CD4-positive, alpha-beta T cell (primary cell): ENCODE measurements around the gene RRP1. TPM values are rescaled to one million over a fixed set of nuclear protein-coding genes. Genes with fewer than 3 reads are reported as not detected.

ENCODE experiments used
- ATAC-seq: fragments of 200-7000 bp; cut with Tn5 transposase; one replicate; pipeline ENCODE4 v1.10.0; 2022; ENCODE audit warnings: mild to moderate bottlenecking; ENCODE audit not compliant: poor library complexity
- CTCF ChIA-PET: fragments of 350-600 bp; sonication (Branson Sonifier 250); formaldehyde crosslinking; loops from one replicate; lab custom pipeline; 2021; ENCODE audit warnings: antibody characterized with exemption, inconsistent platforms; lab: Charles Lee
- POLR2A ChIA-PET: fragments of 350-600 bp; sonication (Branson Sonifier 250); formaldehyde crosslinking; loops from one replicate; lab custom pipeline; 2021; ENCODE audit warnings: antibody characterized with exemption, inconsistent platforms; lab: Charles Lee
- DNase-seq, 14 experiments: peaks; one replicate each; pipeline ENCODE4 v3.0.0-alpha.2; 2013 to 2020; ENCODE audit warnings: mixed read lengths in 2 of 14
- H3K27ac ChIP-seq, 2 donors: one replicate each; pipeline versions ENCODE4 v1.5.1 to v1.7.0; 2013; ENCODE audit warnings: low read length in 2 of 2, low read depth in 1 of 2, mild to moderate bottlenecking in 1 of 2
- H3K27me3 ChIP-seq, 2 experiments: 1 replicate in 1 of 2; 2 replicates in 1 of 2; pipeline versions ENCODE4 v1.6.1 to v1.7.0; 2013; ENCODE audit warnings: low read length in 2 of 2, control low read depth in 1 of 2, mild to moderate bottlenecking in 1 of 2, moderate library complexity in 1 of 2; ENCODE audit not compliant: insufficient read depth in 2 of 2, control insufficient read depth in 1 of 2
- H3K36me3 ChIP-seq: one replicate; pipeline ENCODE4 v1.6.1; 2013; ENCODE audit warnings: low read length, control low read depth; ENCODE audit not compliant: insufficient read depth
- H3K4me1 ChIP-seq: one replicate; pipeline ENCODE4 v1.6.1; 2013; ENCODE audit warnings: low read length, control low read depth; ENCODE audit not compliant: insufficient read depth
- H3K4me3 ChIP-seq: one replicate; pipeline ENCODE4 v1.5.1; 2013; ENCODE audit warnings: mild to moderate bottlenecking, low read length, moderate library complexity
- H3K9me3 ChIP-seq, 2 experiments: 1 replicate in 1 of 2; 2 replicates in 1 of 2; pipeline versions ENCODE4 v1.6.1 to v1.7.0; 2013; ENCODE audit warnings: low read length in 2 of 2, mild to moderate bottlenecking in 2 of 2, control low read depth in 1 of 2, moderate library complexity in 1 of 2; ENCODE audit not compliant: control insufficient read depth in 1 of 2, insufficient read depth in 1 of 2
- H3K27ac Mint-ChIP-seq: one replicate; pipeline ENCODE4 v1.8.0; 2020; ENCODE audit warnings: mixed read lengths
- H3K27me3 Mint-ChIP-seq: one replicate; pipeline ENCODE4 v1.8.0; 2021; ENCODE audit warnings: mixed read lengths
- H3K36me3 Mint-ChIP-seq: one replicate; pipeline ENCODE4 v1.8.0; 2021; ENCODE audit warnings: low read depth, mixed read lengths
- H3K4me1 Mint-ChIP-seq: one replicate; pipeline ENCODE4 v1.8.0; 2021; ENCODE audit warnings: low read depth, mixed read lengths
- H3K4me3 Mint-ChIP-seq: one replicate; pipeline ENCODE4 v1.8.0; 2020; ENCODE audit warnings: mild to moderate bottlenecking, mixed read lengths
- H3K9me3 Mint-ChIP-seq: one replicate; pipeline ENCODE4 v1.8.0; 2020; ENCODE audit warnings: mixed read lengths
- CTCF ChIP-seq: fragments of 200-600 bp; IDR thresholded peaks from one replicate; pipeline ENCODE4 v1.8.0; 2022; ENCODE audit warnings: antibody characterized with exemption, mild to moderate bottlenecking
- intact Hi-C, 2 experiments: fragments of 100-400 bp; cut with DNase I in 1 of 2; cut with micrococcal nuclease in 1 of 2; formaldehyde crosslinking; loops; one replicate each; pipeline versions ENCODE4 v1.15.1 to v1.9.0; 2023 to 2025; cut with DNase I, micrococcal nuclease
- total RNA-seq, 174 experiments: library from RNA in 2 of 174; stranded (reverse) in 2 of 174; gene quantifications; one replicate each; pipeline ENCODE4 v1.2.3 and lab custom pipeline; 2021 to 2026

RRP1 gene
- total RNA-seq, 2 experiments from 2014 or later = 27.7 to 29.0 TPM

GRCh38 chr21:43813656-43813980 is 24.2 kb downstream of the RRP1 start:
- Histone ChIP-seq H3K36me3 (no peaks in the 10 kb centered on the region), H3K4me1 (peaks cover 31% of the 10 kb centered on the region), H3K9me3 (peaks cover 0 to 11% of the 10 kb centered on the region in 2 experiments), H3K4me3 (no peak overlapping the region), H3K27ac (no peak overlapping the region), H3K27me3 (no peaks in the 10 kb centered on the region)
- Mint-ChIP-seq H3K36me3 (peaks cover 2% of the 10 kb centered on the region), H3K9me3 (no peaks in the 10 kb centered on the region), H3K4me1 (peaks cover 13% of the 10 kb centered on the region), H3K27ac (no peak overlapping the region), H3K4me3 (no peak overlapping the region), H3K27me3 (no peaks in the 10 kb centered on the region)
- ATAC-seq (no peak), DNase-seq (no peak)
- TF ChIP-seq CTCF = no peak
- intact Hi-C loops = loop anchor here in 1 of 2 experiments (5.0 kb wide), 1 partner anchor 669 kb away; no protein-coding TSS in a partner anchor
- CTCF ChIA-PET = no interaction called here
- POLR2A ChIA-PET = no interaction called here

GRCh38 chr21:43814215-43815106 is 25.1 kb downstream of the RRP1 start:
- intact Hi-C loops = loop anchor here in 1 of 2 experiments (5.0 kb wide), 2 partner anchors 48 to 668 kb away; no protein-coding TSS in a partner anchor
- no peak for ATAC-seq
- POLR2A ChIA-PET = no interaction called here
- no peaks in the 10 kb centered on the region for H3K9me3 Mint-ChIP-seq
- no peak for TF ChIP-seq CTCF
- H3K9me3 ChIP-seq = peaks cover 3 to 16% of the 10 kb centered on the region in 2 experiments
- H3K36me3 ChIP-seq = no peaks in the 10 kb centered on the region
- H3K4me3 Mint-ChIP-seq = no peak overlapping the region
- CTCF ChIA-PET = no interaction called here
- DNase-seq = no peak
- peaks cover 6% of the 10 kb centered on the region for H3K36me3 Mint-ChIP-seq
- peaks cover 31% of the 10 kb centered on the region for H3K4me1 ChIP-seq
- H3K27me3 Mint-ChIP-seq = no peaks in the 10 kb centered on the region
- H3K27ac Mint-ChIP-seq = no peak overlapping the region
- H3K27ac ChIP-seq = no peak overlapping the region
- no peak overlapping the region for H3K4me3 ChIP-seq
- H3K27me3 ChIP-seq = no peaks in the 10 kb centered on the region
- H3K4me1 Mint-ChIP-seq = peaks cover 13% of the 10 kb centered on the region

- no peaks in the 10 kb centered on the region for H3K9me3 Mint-ChIP-seq
- POLR2A ChIA-PET = no interaction called here
- H3K9me3 ChIP-seq = peaks cover 3 to 16% of the 10 kb centered on the region in 2 experiments
- H3K27ac Mint-ChIP-seq = no peak overlapping the region
- H3K4me3 Mint-ChIP-seq = no peak overlapping the region
- no peak overlapping the region for H3K4me3 ChIP-seq
- no peaks in the 10 kb centered on the region for H3K36me3 ChIP-seq
- H3K27me3 Mint-ChIP-seq = no peaks in the 10 kb centered on the region
- peaks cover 29% of the 10 kb centered on the region for H3K4me1 ChIP-seq
- TF ChIP-seq CTCF = no peak
- intact Hi-C loops = loop anchor here in 1 of 2 experiments (5.0 kb wide), 1 partner anchor 47 kb away; no protein-coding TSS in a partner anchor
- peaks cover 6% of the 10 kb centered on the region for H3K36me3 Mint-ChIP-seq
- no peak for ATAC-seq
- no peaks in the 10 kb centered on the region for H3K27me3 ChIP-seq
- H3K4me1 Mint-ChIP-seq = peaks cover 13% of the 10 kb centered on the region
- peak in 1 of 14 experiments; percentile 69 for DNase-seq
- H3K27ac ChIP-seq = no peak overlapping the region
- CTCF ChIA-PET = no interaction called here
Measured at GRCh38 chr21:43815107-43815613, 25.8 kb downstream of the RRP1 start.
